Neural crest cell (in vitro differentiated cells): ENCODE measurements around the gene PRKN. TPM values are rescaled to one million over a fixed set of nuclear protein-coding genes. Genes with fewer than 3 reads are reported as not detected.
"Not testable (repeated sequence)": the region's sequence is repeated elsewhere in the genome, so short reads cannot be mapped to it uniquely, and the experiment has no call there.

Source experiments
- DNase-seq: peaks from one replicate; pipeline ENCODE4 v3.0.0; 2021; ENCODE audit warnings: low read depth, mixed read lengths, low spot score
- H3K27ac Mint-ChIP-seq: one replicate; pipeline ENCODE4 v1.8.0; 2021; ENCODE audit warnings: mild to moderate bottlenecking, mixed read lengths; ENCODE audit not compliant: unreplicated experiment
- H3K27me3 Mint-ChIP-seq: 2 replicates; pipeline ENCODE4 v1.8.0; 2021; ENCODE audit warnings: low read depth, mild to moderate bottlenecking, mixed read lengths
- H3K36me3 Mint-ChIP-seq: 2 replicates; pipeline ENCODE4 v1.8.0; 2021; ENCODE audit warnings: low read depth, mild to moderate bottlenecking, mixed read lengths
- H3K4me1 Mint-ChIP-seq: 2 replicates; pipeline ENCODE4 v1.8.0; 2021; ENCODE audit warnings: mixed read lengths
- H3K4me3 Mint-ChIP-seq: one replicate; pipeline ENCODE4 v1.8.0; 2021; ENCODE audit warnings: mild to moderate bottlenecking, mixed read lengths
- H3K9me3 Mint-ChIP-seq: 2 replicates; pipeline ENCODE4 v1.8.0; 2021; ENCODE audit warnings: mixed read lengths
- CTCF ChIP-seq: fragments of 200-600 bp; sonication (generic); conservative IDR thresholded peaks from 2 replicates; pipeline ENCODE4 v1.5.0; 2021; ENCODE audit warnings: antibody characterized with exemption, mild to moderate bottlenecking
- total RNA-seq: library from RNA; stranded (reverse); gene quantifications from 2 replicates; pipeline ENCODE4 v1.2.1, GENCODE V29; 2021

PRKN gene
- total RNA-seq, 1 donor from 2014 or later: 3.2 TPM

- Mint-ChIP-seq H3K4me3 (no peak overlapping the region), H3K36me3 (no peaks in the 10 kb centered on the region), H3K9me3 (no peaks in the 10 kb centered on the region), H3K27me3 (peaks cover 7% of the 10 kb centered on the region), H3K27ac (no peak overlapping the region), H3K4me1 (peaks cover 4% of the 10 kb centered on the region)
- peak; percentile 30 for TF ChIP-seq CTCF
- no peak for DNase-seq
Observed at GRCh38 chr6:161498359-161498758, 1229.2 kb downstream of the PRKN start.

- no peak for DNase-seq
- no peak for TF ChIP-seq CTCF
- no peak overlapping the region for H3K4me3 Mint-ChIP-seq
- no peak overlapping the region for H3K27ac Mint-ChIP-seq
- H3K27me3 Mint-ChIP-seq: peaks cover 2% of the 10 kb centered on the region
- no peaks in the 10 kb centered on the region for H3K36me3 Mint-ChIP-seq
- no peaks in the 10 kb centered on the region for H3K9me3 Mint-ChIP-seq
- H3K4me1 Mint-ChIP-seq: peaks cover 6% of the 10 kb centered on the region
Observed at GRCh38 chr6:161496941-161497340, 1230.6 kb downstream of the PRKN start.

GRCh38 chr6:161496271-161496670 is 1231.3 kb downstream of the PRKN start:
- H3K9me3 Mint-ChIP-seq, H3K4me3 Mint-ChIP-seq, H3K27me3 Mint-ChIP-seq, H3K27ac Mint-ChIP-seq, H3K4me1 Mint-ChIP-seq, DNase-seq, H3K36me3 Mint-ChIP-seq: not testable (repeated sequence)

- Mint-ChIP-seq H3K27me3 (no peaks in the 10 kb centered on the region), H3K36me3 (no peaks in the 10 kb centered on the region), H3K4me3 (no peak overlapping the region), H3K4me1 (peaks cover 6% of the 10 kb centered on the region), H3K27ac (no peak overlapping the region), H3K9me3 (peaks cover 2% of the 10 kb centered on the region)
- TF ChIP-seq CTCF: no peak
- no peak for DNase-seq
Observed at GRCh38 chr6:161494566-161494965, 1233.0 kb downstream of the PRKN start.

- Mint-ChIP-seq H3K36me3 (no peaks in the 10 kb centered on the region), H3K4me1 (peaks cover 6% of the 10 kb centered on the region), H3K27ac (no peak overlapping the region), H3K4me3 (no peak overlapping the region), H3K9me3 (peaks cover 3% of the 10 kb centered on the region), H3K27me3 (no peaks in the 10 kb centered on the region)
- TF ChIP-seq CTCF: no peak
- DNase-seq: no peak
Observed at GRCh38 chr6:161493576-161494118, 1233.9 kb downstream of the PRKN start.

GRCh38 chr6:161489626-161490306 is 1237.8 kb downstream of the PRKN start:
- no peaks in the 10 kb centered on the region for H3K36me3 Mint-ChIP-seq
- no peak overlapping the region for H3K4me3 Mint-ChIP-seq
- peaks cover 6% of the 10 kb centered on the region for H3K4me1 Mint-ChIP-seq
- H3K27ac Mint-ChIP-seq: no peak overlapping the region
- H3K9me3 Mint-ChIP-seq: peaks cover 8% of the 10 kb centered on the region
- no peak for DNase-seq
- TF ChIP-seq CTCF: no peak
- no peaks in the 10 kb centered on the region for H3K27me3 Mint-ChIP-seq
